Midbrain (tissue), 1 donor: Measurements from ENCODE around the gene GPR107.

Experiments used
- DNase-seq: peaks from one replicate; lab custom pipeline; 2025; lab: John Stamatoyannopoulos, UW

The GPR107 gene

GRCh38 chr9:130027533-130028365 lies 26.0 kb upstream of the GPR107 start:
- no peak for DNase-seq

- no peak for DNase-seq
Measured at GRCh38 chr9:130028493-130029222, 25.0 kb upstream of the GPR107 start.

GRCh38 chr9:130029223-130029973 lies 24.3 kb upstream of the GPR107 start:
- DNase-seq, result no peak

- no peak for DNase-seq
Measured at GRCh38 chr9:130030651-130031127, 23.0 kb upstream of the GPR107 start.

- no peak for DNase-seq
Measured at GRCh38 chr9:130034570-130034969, 19.1 kb upstream of the GPR107 start.

GRCh38 chr9:130036099-130036498 lies 17.6 kb upstream of the GPR107 start:
- DNase-seq, result no peak

GRCh38 chr9:130039528-130040147 lies 14.1 kb upstream of the GPR107 start:
- peak; percentile 45 for DNase-seq

GRCh38 chr9:130040984-130041647 lies 12.6 kb upstream of the GPR107 start:
- DNase-seq, result no peak

- DNase-seq, result peak; percentile 48
Measured at GRCh38 chr9:130041648-130042405, 11.9 kb upstream of the GPR107 start.

- DNase-seq, result peak; percentile 48
Measured at GRCh38 chr9:130042406-130042884, 11.3 kb upstream of the GPR107 start.

GRCh38 chr9:130042885-130043653 lies 10.6 kb upstream of the GPR107 start, which contains the start of gene FNBP1:
Gene FNBP1 (minus strand): TSS chr9:130043189. CDS start chr9:130042975, 214 bp downstream.
- DNase-seq, result peak; percentile 83

- DNase-seq, result no peak
Measured at GRCh38 chr9:130043654-130044623, 9.8 kb upstream of the GPR107 start.

- no peak for DNase-seq
Measured at GRCh38 chr9:130045725-130046450, 7.8 kb upstream of the GPR107 start.

- DNase-seq, result no peak
Measured at GRCh38 chr9:130049431-130050210, 4.1 kb upstream of the GPR107 start.

- DNase-seq, result no peak
Measured at GRCh38 chr9:130050462-130050861, 3.2 kb upstream of the GPR107 start.

- DNase-seq, result no peak
Measured at GRCh38 chr9:130051855-130052254, 1.9 kb upstream of the GPR107 start.

- DNase-seq, result no peak
Measured at GRCh38 chr9:130053109-130053503, 600 bp upstream of the GPR107 start.
